Measurements from ENCODE around the gene TASOR2.

DNA sequence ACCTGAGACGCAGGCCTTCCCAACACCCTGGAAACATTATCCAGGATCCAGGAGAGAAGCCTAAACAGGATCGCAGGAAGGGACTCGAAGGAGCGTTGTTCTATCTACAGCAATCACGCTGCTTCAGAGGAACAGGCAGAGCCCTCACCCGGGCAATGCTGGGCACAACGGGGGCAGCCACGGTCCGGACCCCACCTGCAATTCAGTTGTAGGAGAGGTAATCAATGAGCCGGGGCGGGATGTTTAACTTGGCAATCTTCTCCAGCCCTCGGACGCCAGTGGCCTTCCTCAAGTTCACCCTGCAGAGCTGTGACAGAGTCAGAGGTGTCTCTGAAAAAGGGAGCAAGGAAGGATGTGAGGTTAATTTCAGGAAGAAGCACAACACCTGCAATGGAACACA, 44.1 kb upstream of the TASOR2 start:
- TF ChIP-seq EZH2 (IDR thresholded peaks at IDR 0.05; ENCODE audit: borderline replicate concordance, low read depth, low read length, severe bottlenecking) (no peak), POLR2A (IDR thresholded peaks at IDR 0.05; ENCODE audit: low read depth, low read length) (no peak), GATA2 (IDR thresholded peaks at IDR 0.05; ENCODE audit: insufficient read depth, insufficient read length, low read depth, low read length) (no peak), POLR2AphosphoS5 (IDR thresholded peaks at IDR 0.05; ENCODE audit: insufficient read depth, low read depth, low read length) (no peak), MYC (IDR thresholded peaks at IDR 0.05; ENCODE audit: low read depth, low read length) (no peak), JUN (IDR thresholded peaks at IDR 0.05; ENCODE audit: borderline replicate concordance, insufficient read depth, insufficient read length, low read depth) (no peak), FOS (IDR thresholded peaks at IDR 0.05; ENCODE audit: borderline replicate concordance, insufficient read depth, low read length) (no peak)
- TF ChIP-seq, protein P1, sequence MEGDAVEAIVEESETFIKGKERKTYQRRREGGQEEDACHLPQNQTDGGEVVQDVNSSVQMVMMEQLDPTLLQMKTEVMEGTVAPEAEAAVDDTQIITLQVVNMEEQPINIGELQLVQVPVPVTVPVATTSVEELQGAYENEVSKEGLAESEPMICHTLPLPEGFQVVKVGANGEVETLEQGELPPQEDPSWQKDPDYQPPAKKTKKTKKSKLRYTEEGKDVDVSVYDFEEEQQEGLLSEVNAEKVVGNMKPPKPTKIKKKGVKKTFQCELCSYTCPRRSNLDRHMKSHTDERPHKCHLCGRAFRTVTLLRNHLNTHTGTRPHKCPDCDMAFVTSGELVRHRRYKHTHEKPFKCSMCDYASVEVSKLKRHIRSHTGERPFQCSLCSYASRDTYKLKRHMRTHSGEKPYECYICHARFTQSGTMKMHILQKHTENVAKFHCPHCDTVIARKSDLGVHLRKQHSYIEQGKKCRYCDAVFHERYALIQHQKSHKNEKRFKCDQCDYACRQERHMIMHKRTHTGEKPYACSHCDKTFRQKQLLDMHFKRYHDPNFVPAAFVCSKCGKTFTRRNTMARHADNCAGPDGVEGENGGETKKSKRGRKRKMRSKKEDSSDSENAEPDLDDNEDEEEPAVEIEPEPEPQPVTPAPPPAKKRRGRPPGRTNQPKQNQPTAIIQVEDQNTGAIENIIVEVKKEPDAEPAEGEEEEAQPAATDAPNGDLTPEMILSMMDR (IDR thresholded peaks at IDR 0.05; ENCODE audit: extremely low read depth in 1 of 2, insufficient read depth in 1 of 2, low read depth in 1 of 2, low read length in 2 of 2): no peak
- TF ChIP-seq, protein P2, sequence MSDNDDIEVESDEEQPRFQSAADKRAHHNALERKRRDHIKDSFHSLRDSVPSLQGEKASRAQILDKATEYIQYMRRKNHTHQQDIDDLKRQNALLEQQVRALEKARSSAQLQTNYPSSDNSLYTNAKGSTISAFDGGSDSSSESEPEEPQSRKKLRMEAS (IDR thresholded peaks at IDR 0.05; ENCODE audit: insufficient read depth, insufficient read length): no peak
